GM12875 (cell line): Measurements from ENCODE around the gene AGTR1.
"Not testable (repeated sequence)": the region's sequence is repeated elsewhere in the genome, so short reads cannot be mapped to it uniquely, and the experiment has no call there.

ENCODE experiments used
- H3K4me3 ChIP-seq: one replicate; pipeline ENCODE4 v1.5.1; 2011; ENCODE audit warnings: low read depth, low read length, control low read depth
- TF ChIP-seq, protein P1 (sequence below): IDR thresholded peaks from 2 replicates; pipeline ENCODE4 v1.5.1; 2011; ENCODE audit warnings: low read depth, mild to moderate bottlenecking, control low read depth, inconsistent platforms, low read length, moderate library complexity, borderline replicate concordance; ENCODE audit not compliant: insufficient read depth

The AGTR1 gene

DNA sequence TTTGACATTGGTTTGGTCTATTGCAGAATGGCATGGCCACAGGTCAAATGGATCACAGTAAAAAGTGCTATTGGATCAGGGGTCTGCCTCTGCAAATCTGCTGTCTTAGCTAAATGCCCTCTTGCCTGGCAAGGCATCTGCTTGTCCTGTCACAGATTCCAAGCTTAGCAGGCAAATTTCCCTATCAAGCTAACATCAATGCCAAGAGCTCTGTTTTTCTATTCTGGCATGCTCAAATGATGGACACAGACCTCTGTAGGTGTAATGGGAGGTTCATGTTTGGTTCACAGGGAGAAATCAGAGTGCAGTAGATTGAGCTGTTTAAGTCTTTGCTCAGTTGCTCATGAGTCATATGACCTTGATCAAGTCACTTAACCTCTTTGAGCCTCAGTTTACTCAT lies 75.1 kb downstream of the AGTR1 start:
- no peak overlapping the region for H3K4me3 ChIP-seq
- TF ChIP-seq, protein P1, sequence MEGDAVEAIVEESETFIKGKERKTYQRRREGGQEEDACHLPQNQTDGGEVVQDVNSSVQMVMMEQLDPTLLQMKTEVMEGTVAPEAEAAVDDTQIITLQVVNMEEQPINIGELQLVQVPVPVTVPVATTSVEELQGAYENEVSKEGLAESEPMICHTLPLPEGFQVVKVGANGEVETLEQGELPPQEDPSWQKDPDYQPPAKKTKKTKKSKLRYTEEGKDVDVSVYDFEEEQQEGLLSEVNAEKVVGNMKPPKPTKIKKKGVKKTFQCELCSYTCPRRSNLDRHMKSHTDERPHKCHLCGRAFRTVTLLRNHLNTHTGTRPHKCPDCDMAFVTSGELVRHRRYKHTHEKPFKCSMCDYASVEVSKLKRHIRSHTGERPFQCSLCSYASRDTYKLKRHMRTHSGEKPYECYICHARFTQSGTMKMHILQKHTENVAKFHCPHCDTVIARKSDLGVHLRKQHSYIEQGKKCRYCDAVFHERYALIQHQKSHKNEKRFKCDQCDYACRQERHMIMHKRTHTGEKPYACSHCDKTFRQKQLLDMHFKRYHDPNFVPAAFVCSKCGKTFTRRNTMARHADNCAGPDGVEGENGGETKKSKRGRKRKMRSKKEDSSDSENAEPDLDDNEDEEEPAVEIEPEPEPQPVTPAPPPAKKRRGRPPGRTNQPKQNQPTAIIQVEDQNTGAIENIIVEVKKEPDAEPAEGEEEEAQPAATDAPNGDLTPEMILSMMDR = no peak

DNA sequence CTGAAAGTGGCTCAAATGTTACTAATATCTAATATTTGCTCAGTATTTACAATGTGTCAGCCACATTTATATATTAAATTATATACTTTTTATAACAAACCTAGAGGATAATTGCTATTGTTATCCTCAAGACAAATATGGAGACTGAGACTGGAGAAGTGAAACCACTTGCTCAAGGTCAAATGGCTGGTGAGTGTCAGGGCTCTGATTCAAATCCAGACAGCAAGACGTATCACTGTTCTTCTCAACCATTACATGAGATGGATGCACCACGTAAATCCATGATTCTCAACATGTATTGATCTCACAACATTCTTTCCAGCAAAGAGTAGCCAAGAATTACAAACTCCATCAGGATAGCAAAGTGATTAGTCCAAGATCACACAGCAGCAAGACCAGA lies 76.1 kb downstream of the AGTR1 start:
- H3K4me3 ChIP-seq = no peak overlapping the region
- TF ChIP-seq, protein P1 = no peak

DNA sequence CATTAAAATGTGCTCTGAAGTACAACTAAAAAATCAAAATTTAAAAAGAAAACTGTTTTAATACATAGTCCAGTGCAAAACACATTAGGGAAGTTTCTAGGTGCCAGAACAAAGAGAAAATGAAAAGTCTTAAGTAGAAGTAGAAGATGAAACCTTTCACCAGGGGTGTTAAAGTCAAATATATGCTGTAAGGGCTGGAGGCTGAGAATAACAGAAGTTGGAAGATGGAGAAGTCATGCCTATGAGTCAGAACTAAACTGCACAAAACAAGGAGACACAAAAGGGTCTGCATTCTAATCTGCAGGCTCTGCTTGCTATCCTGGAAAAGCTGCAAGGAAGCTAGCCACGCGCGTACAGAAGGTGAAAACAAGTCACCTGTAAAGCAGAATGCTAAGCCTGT lies 81.2 kb downstream of the AGTR1 start:
- H3K4me3 ChIP-seq = no peak overlapping the region
- TF ChIP-seq, protein P1 = no peak

DNA sequence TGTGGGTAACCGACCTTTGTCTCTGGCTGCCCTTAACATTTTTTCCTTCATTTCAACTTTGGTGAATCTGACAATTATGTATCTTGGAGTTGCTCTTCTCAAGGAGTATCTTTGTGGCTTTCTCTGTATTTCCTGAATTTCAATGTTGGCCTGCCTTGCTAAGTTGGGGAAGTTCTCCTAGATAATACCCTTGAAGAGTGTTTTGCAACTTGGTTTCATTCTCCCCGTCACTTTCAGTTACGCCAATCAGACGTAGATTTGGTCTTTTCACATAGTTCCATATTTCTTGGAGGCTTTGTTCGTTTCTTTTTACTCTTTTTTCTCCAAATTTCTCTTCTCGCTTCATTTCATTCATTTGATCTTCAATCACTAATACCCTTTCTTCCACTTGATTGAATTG lies 87.3 kb downstream of the AGTR1 start:
- H3K4me3 ChIP-seq = not testable (repeated sequence)

DNA sequence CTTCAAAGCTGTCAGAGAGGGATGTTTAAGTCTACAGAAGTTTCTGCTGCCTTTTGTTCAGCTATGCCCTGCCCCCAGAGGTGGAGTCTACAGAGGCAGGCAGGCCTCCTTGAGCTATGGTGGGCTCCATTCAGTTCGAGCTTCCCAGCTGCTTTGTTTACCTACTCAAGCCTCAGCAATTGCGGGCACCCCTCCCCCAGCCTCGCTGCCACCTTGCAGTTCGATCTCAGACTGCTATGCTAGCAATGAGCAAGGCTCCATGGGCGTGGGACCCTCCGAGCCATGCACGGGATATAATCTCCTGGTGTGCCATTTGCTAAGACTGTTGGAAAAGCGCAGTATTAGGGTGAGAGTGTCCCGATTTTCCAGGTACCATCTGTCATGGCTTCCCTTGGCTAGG lies 88.5 kb downstream of the AGTR1 start:
- H3K4me3 ChIP-seq = not testable (repeated sequence)

DNA sequence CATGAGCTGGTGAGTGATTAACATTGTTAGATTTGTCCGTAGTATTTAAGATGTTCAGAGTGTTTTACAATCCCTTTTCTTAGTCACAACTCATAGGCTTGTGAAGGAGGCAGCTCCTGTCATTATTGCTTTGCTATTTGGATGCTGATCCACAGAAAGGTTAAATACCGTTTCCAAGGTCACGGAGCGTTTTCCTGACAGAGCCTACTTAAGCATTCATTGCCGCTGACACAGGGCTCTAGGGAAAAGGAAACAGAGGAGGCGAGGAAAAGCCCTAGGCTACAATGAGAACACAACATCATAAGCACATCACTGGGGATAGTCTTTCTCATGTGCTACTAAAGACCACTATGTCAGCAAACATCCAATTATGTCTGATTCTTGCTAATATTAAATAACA lies 91.4 kb downstream of the AGTR1 start:
- no peak overlapping the region for H3K4me3 ChIP-seq
- TF ChIP-seq, protein P1 = no peak

DNA sequence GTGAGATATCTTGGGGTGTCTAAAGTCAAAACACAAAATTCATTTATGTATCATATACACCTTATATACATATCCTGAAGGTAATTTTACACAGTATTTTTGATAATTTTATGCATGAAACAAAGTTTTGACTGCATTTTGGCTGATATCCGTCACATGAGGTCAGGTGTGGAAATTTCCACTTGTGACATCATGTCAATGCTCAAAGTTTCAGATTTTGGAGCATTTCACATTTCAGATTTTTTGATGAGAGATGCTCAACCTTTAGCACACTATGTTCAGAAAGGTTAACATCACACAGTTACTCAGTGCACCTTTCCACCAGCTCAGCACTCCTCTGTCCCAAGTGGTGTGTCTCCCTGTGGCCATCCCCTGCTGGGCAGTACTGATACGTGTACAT lies 92.2 kb downstream of the AGTR1 start:
- TF ChIP-seq, protein P1 = no peak
- no peak overlapping the region for H3K4me3 ChIP-seq

DNA sequence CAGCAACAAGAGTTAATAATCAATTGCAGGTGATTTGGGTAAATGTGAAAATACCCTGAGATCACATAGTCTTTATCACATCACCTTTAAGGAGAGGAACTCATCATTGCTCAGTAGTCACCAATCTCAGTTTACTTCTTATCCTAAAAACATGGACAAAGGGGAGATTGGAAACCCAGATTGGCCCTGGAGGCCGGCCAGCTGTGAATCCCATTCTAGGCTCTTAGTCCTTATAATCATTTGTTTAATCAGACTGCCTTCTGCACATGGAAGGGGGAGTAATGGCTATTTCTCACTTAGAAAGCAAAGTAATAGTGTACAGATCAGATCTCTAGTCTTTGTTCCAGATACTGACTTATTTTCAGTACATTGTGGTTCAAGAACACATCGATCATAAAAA lies 92.7 kb downstream of the AGTR1 start:
- TF ChIP-seq, protein P1 = no peak
- H3K4me3 ChIP-seq = no peak overlapping the region
